Measurements from ENCODE around the gene TBC1D9. TPM values are rescaled to one million over a fixed set of nuclear protein-coding genes. Genes with fewer than 3 reads are reported as not detected.

The TBC1D9 gene
- total and polyA plus RNA-seq, 11 donors: 4.6 to 26.5 (median 13.3) TPM

DNA sequence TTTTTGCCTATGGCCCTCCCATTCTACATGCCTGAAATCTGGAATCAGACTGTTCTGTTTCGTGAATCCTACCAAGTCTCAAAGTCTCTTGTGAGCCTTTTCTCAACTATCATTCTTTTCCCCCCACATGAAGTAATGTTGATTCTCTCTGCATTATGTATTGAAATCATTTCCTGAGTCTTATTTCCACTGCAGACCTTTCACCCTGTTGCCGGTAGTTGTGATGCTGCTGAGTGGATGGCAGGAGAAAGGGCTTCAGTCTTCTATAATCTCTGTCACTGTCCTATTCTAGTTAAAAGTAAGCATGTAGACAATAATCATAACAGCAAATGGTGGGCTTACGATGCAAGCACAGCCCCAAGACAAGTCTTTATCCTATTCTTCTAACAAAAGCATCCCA, 75.0 kb downstream of the TBC1D9 start:
- intact Hi-C loops (cut with DNase I): no loop called here
- TF ChIP-seq, protein P1, sequence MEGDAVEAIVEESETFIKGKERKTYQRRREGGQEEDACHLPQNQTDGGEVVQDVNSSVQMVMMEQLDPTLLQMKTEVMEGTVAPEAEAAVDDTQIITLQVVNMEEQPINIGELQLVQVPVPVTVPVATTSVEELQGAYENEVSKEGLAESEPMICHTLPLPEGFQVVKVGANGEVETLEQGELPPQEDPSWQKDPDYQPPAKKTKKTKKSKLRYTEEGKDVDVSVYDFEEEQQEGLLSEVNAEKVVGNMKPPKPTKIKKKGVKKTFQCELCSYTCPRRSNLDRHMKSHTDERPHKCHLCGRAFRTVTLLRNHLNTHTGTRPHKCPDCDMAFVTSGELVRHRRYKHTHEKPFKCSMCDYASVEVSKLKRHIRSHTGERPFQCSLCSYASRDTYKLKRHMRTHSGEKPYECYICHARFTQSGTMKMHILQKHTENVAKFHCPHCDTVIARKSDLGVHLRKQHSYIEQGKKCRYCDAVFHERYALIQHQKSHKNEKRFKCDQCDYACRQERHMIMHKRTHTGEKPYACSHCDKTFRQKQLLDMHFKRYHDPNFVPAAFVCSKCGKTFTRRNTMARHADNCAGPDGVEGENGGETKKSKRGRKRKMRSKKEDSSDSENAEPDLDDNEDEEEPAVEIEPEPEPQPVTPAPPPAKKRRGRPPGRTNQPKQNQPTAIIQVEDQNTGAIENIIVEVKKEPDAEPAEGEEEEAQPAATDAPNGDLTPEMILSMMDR (IDR thresholded peaks at IDR 0.05): no peak
- TF ChIP-seq POLR2A (IDR thresholded peaks at IDR 0.05): no peak
- no peak for DNase-seq
- 80 to 86% (median 81%) methylated on average over 3 of the region's 3 CpGs for WGBS, 4 donors
- H3K9me3 ChIP-seq: no peaks in the 10 kb centered on the region
- peaks cover 0 to 62% (median 56%) of the 10 kb centered on the region in 9 donors for H3K36me3 ChIP-seq
- no peak overlapping the region for H3K27ac ChIP-seq
- no peak overlapping the region for H3K4me3 ChIP-seq
- H3K4me1 ChIP-seq: peaks cover 0 to 3% (median 0%) of the 10 kb centered on the region in 12 donors
- no peaks in the 10 kb centered on the region for H3K27me3 ChIP-seq
- no peak for ATAC-seq

DNA sequence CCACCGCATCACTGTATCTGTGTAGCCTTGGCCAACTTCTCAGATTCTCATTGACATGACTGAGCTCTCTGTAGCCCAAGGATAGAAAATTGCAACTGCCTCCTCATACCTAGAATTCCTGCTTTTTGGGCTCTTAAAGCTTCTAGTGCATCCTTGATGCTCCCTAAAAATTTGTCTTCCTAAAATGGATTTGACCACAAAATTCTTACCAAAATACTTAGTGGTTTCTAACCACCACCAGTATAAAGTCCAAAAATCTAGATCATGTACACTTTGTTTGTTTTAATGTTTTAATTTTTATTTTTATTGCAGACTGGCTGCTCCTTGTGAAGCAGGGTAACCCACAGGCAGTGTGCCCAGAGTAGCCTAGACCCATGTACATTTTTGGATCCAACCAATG, 75.5 kb downstream of the TBC1D9 start:
- H3K27ac ChIP-seq: no peak overlapping the region
- ATAC-seq: no peak
- H3K4me1 ChIP-seq: peaks cover 0 to 3% (median 0%) of the 10 kb centered on the region in 12 donors
- no peaks in the 10 kb centered on the region for H3K9me3 ChIP-seq
- TF ChIP-seq POLR2A (IDR thresholded peaks at IDR 0.05): no peak
- TF ChIP-seq, protein P1 (IDR thresholded peaks at IDR 0.05): no peak
- no peaks in the 10 kb centered on the region for H3K27me3 ChIP-seq
- 91 to 98% (median 95%) methylated on average over 1 of the region's 1 CpG for WGBS, 4 donors
- peaks cover 0 to 62% (median 56%) of the 10 kb centered on the region in 9 donors for H3K36me3 ChIP-seq
- no peak overlapping the region for H3K4me3 ChIP-seq
- intact Hi-C loops (cut with DNase I): no loop called here
- DNase-seq: no peak

DNA sequence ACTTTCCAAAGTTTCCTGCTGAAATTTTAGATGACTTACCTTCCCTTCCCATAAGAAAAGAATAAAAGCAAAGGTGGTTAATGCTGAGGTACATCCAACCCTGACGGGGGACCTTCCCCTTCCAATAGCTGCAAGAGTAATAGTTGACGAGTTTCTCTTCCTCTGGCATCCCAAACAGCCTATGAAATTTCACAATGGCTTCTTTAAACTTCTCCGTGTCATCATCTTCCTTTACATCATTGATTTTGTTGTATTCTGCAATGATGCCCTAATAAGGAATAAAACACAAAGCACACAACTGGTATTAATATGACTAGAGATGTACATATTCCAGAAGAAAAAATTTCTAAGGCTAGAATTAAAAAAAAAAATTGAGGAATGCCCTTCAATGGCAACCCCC, 76.6 kb downstream of the TBC1D9 start:
- DNase-seq: no peak
- intact Hi-C loops (cut with DNase I): no loop called here
- Histone ChIP-seq H3K27me3 (no peaks in the 10 kb centered on the region), H3K36me3 (peaks cover 0 to 62% (median 48%) of the 10 kb centered on the region in 9 donors), H3K27ac (no peak overlapping the region), H3K4me3 (no peak overlapping the region), H3K9me3 (no peaks in the 10 kb centered on the region), H3K4me1 (peaks cover 0 to 3% (median 0%) of the 10 kb centered on the region in 12 donors)
- ATAC-seq: no peak
- no peak for TF ChIP-seq POLR2A (IDR thresholded peaks at IDR 0.05)
- TF ChIP-seq, protein P1 (IDR thresholded peaks at IDR 0.05): no peak
- 89 to 98% (median 92%) methylated on average over 3 of the region's 3 CpGs for WGBS, 4 donors

DNA sequence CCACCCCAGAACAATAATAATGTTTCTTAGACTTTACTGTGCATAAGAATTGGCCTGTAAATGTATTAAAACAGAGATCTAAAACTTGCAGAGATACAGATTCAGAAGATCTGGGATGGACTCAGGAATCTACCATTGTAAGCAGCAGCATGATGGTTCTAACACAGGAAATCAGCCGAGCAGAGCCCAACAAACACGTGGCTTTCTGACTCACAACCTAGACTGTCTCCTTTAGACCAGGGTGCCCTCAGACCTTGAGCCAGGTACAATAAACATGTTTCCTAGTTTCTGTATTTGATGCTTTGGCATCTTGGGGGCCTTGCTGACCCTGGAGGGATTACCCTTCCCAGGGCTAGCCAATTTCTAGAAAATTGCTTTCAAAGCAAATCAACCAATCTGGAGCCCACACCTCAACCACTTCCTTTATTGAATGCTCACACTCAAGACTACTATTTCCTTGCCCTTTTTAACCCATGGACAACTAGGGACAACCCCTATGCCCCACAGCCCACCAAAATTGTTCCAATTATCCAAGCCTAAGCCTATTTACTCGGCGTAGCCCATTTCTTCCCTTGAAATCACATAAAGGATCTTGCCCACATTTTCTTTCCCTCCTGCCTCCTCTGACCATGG, 80.5 kb downstream of the TBC1D9 start:
- H3K4me3 ChIP-seq: no peak overlapping the region
- WGBS, 4 donors: 78 to 83% (median 81%) methylated on average over 4 of the region's 4 CpGs
- peaks cover 0 to 3% (median 0%) of the 10 kb centered on the region in 12 donors for H3K4me1 ChIP-seq
- intact Hi-C loops (cut with DNase I): no loop called here
- ATAC-seq (no peak), DNase-seq (no peak)
- no peak overlapping the region for H3K27ac ChIP-seq
- peaks cover 0 to 78% (median 39%) of the 10 kb centered on the region in 9 donors for H3K36me3 ChIP-seq
- no peaks in the 10 kb centered on the region for H3K27me3 ChIP-seq
- no peaks in the 10 kb centered on the region for H3K9me3 ChIP-seq
- TF ChIP-seq, protein P1 (IDR thresholded peaks at IDR 0.05): no peak
- TF ChIP-seq POLR2A (IDR thresholded peaks at IDR 0.05): no peak
